Smooth muscle cell (in vitro differentiated cells): ENCODE results near the gene HLA-A. TPM values are rescaled to one million over a fixed set of nuclear protein-coding genes. Genes with fewer than 3 reads are reported as not detected.

Experiments
- DNase-seq: peaks from one replicate; lab custom pipeline; 2025; ENCODE audit not compliant: unreplicated experiment; lab: John Stamatoyannopoulos, UW
- H2AFZ ChIP-seq: fragments of 200-600 bp; sonication (generic); 2 replicates; pipeline ENCODE4 v1.6.0; 2016; ENCODE audit warnings: antibody characterized with exemption, low read depth, mild to moderate bottlenecking
- H3F3A ChIP-seq: fragments of 200-600 bp; sonication (generic); 2 replicates; pipeline ENCODE4 v1.6.0; 2017; ENCODE audit warnings: antibody characterized with exemption, low read depth
- H3K27ac ChIP-seq: fragments of 200-600 bp; sonication (generic); 2 replicates; pipeline ENCODE4 v1.5.1; 2016; ENCODE audit warnings: low read depth, mild to moderate bottlenecking
- H3K27me3 ChIP-seq: fragments of 200-600 bp; sonication (generic); 2 replicates; pipeline ENCODE4 v1.6.1; 2016; ENCODE audit warnings: low read depth, mild to moderate bottlenecking
- H3K36me3 ChIP-seq: fragments of 200-600 bp; sonication (generic); 2 replicates; pipeline ENCODE4 v1.5.1; 2016; ENCODE audit warnings: low read depth
- H3K4me1 ChIP-seq: fragments of 200-600 bp; sonication (generic); 2 replicates; pipeline ENCODE4 v1.5.1; 2016; ENCODE audit warnings: low read depth
- H3K4me2 ChIP-seq: fragments of 200-600 bp; sonication (generic); 2 replicates; pipeline ENCODE4 v1.6.0; 2016; ENCODE audit warnings: mild to moderate bottlenecking
- H3K4me3 ChIP-seq: fragments of 200-600 bp; sonication (generic); 2 replicates; pipeline ENCODE4 v1.5.1; 2016; ENCODE audit warnings: mild to moderate bottlenecking
- H3K79me2 ChIP-seq: fragments of 200-600 bp; sonication (generic); 2 replicates; pipeline ENCODE4 v1.6.0; 2016; ENCODE audit warnings: low read depth, mild to moderate bottlenecking
- H3K9ac ChIP-seq: fragments of 200-600 bp; sonication (generic); 2 replicates; pipeline ENCODE4 v1.6.0; 2016; ENCODE audit warnings: low read depth
- H3K9me3 ChIP-seq: fragments of 200-600 bp; sonication (generic); replicated peaks from 2 replicates; pipeline ENCODE4 v1.5.1; 2016; ENCODE audit warnings: low read depth
- H4K20me1 ChIP-seq: fragments of 200-600 bp; sonication (generic); 2 replicates; pipeline ENCODE4 v1.6.0; 2016; ENCODE audit warnings: low read depth
- CTCF ChIP-seq: fragments of 200-600 bp; sonication (generic); IDR thresholded peaks from 2 replicates; pipeline ENCODE4 v1.5.1; 2017; ENCODE audit warnings: borderline replicate concordance, mild to moderate bottlenecking, antibody characterized with exemption; ENCODE audit not compliant: insufficient read depth, poor library complexity, severe bottlenecking
- WGBS: methylation state at CpG from one replicate; pipeline ENCODE4 v1.1.7; 2016; ENCODE audit warnings: low lambda C conversion rate; 5-methylcytosine and 5-hydroxymethylcytosine counted together
- polyA plus RNA-seq: library from polyadenylated mRNA; unstranded; fragments of >200 nt; fragmentation: Nextera tagmentation; extraction: Ambion mirVana; gene quantifications from 2 replicates; pipeline ENCODE4 v1.2.1, GENCODE V29; 2016
- total RNA-seq: library from RNA; depleted of rRNA; stranded (reverse); fragments of >200 nt; gene quantifications from 2 replicates; pipeline ENCODE4 v1.2.3, GENCODE V29; 2014

The HLA-A gene
- total and polyA plus RNA-seq, 2 experiments from 2014 or later, result 287 to 558 TPM

- no peak for DNase-seq
- Histone ChIP-seq H3K9me3 (no peaks in the 10 kb centered on the region), H3K9ac (no peak overlapping the region), H2AFZ (no peak overlapping the region), H3K27ac (no peak overlapping the region), H3K79me2 (no peaks in the 10 kb centered on the region), H3K4me3 (no peak overlapping the region), H3K4me1 (no peaks in the 10 kb centered on the region), H3K27me3 (no peaks in the 10 kb centered on the region), H3K4me2 (no peak overlapping the region), H3K36me3 (no peaks in the 10 kb centered on the region), H3F3A (no peaks in the 10 kb centered on the region), H4K20me1 (no peaks in the 10 kb centered on the region)
- WGBS, result 82% methylated on average over 4 of the region's 4 CpGs
- TF ChIP-seq CTCF, result no peak
Observed at GRCh38 chr6:29941016-29941415, 1.3 kb upstream of the HLA-A start.

- Histone ChIP-seq H4K20me1 (no peaks in the 10 kb centered on the region), H3K27ac (peak overlapping the region; percentile 90), H3K9me3 (no peaks in the 10 kb centered on the region), H2AFZ (peak overlapping the region; percentile 98), H3F3A (no peaks in the 10 kb centered on the region), H3K9ac (peak overlapping the region; percentile 93), H3K36me3 (no peaks in the 10 kb centered on the region), H3K27me3 (no peaks in the 10 kb centered on the region), H3K4me1 (no peaks in the 10 kb centered on the region), H3K4me3 (peak overlapping the region; percentile 60), H3K4me2 (peak overlapping the region; percentile 90), H3K79me2 (no peaks in the 10 kb centered on the region)
- WGBS, result 38% methylated on average over 1 of the region's 1 CpG
- no peak for DNase-seq
- no peak for TF ChIP-seq CTCF
Observed at GRCh38 chr6:29941471-29941870, 861 bp upstream of the HLA-A start.

- Histone ChIP-seq H3K4me2 (peak overlapping the region; percentile 90), H3K9ac (peak overlapping the region; percentile 93), H3K79me2 (no peaks in the 10 kb centered on the region), H3K27ac (peak overlapping the region; percentile 90), H3K36me3 (no peaks in the 10 kb centered on the region), H4K20me1 (no peaks in the 10 kb centered on the region), H3K9me3 (no peaks in the 10 kb centered on the region), H3K4me1 (no peaks in the 10 kb centered on the region), H3F3A (no peaks in the 10 kb centered on the region), H2AFZ (peak overlapping the region; percentile 98), H3K4me3 (peak overlapping the region; percentile 60), H3K27me3 (no peaks in the 10 kb centered on the region)
- TF ChIP-seq CTCF, result no peak
- WGBS, result 30% methylated on average over 5 of the region's 5 CpGs
- DNase-seq, result no peak
Observed at GRCh38 chr6:29941916-29942274, 437 bp upstream of the HLA-A start.
